AG04450 (cell line): ENCODE results near the gene GAS6. TPM values are rescaled to one million over a fixed set of nuclear protein-coding genes. Genes with fewer than 3 reads are reported as not detected.

Experiments
- CTCF ChIA-PET: fragments of 300-600, 350-600 bp; formaldehyde crosslinking; extraction: SDS; loops from one replicate; lab custom pipeline; 2022; ENCODE audit warnings: antibody characterized with exemption, inconsistent platforms; lab: Charles Lee
- POLR2A ChIA-PET: fragments of 350-600 bp; formaldehyde crosslinking; extraction: SDS; loops from one replicate; lab custom pipeline; 2021; ENCODE audit warnings: antibody characterized with exemption, inconsistent platforms; lab: Yijun Ruan, JAX
- DNase-seq: peaks from one replicate; pipeline ENCODE4 v3.0.0-alpha.2; 2011; ENCODE audit warnings: low read depth, low spot score
- H3K27ac ChIP-seq: one replicate; pipeline ENCODE4 v1.5.1; 2012; ENCODE audit warnings: low read depth, low read length, control low read depth
- H3K27me3 ChIP-seq: one replicate; pipeline ENCODE4 v1.6.0; 2012; ENCODE audit warnings: low read length; ENCODE audit not compliant: control insufficient read depth, insufficient read depth
- H3K4me3 ChIP-seq: 2 replicates; pipeline ENCODE4 v1.5.1; 2011; ENCODE audit warnings: mild to moderate bottlenecking, low read depth, low read length, control low read depth
- H3K9me3 ChIP-seq: 2 replicates; pipeline ENCODE4 v1.5.1; 2012; ENCODE audit warnings: low read length; ENCODE audit not compliant: control insufficient read depth, insufficient read depth
- CTCF ChIP-seq: IDR thresholded peaks from 2 replicates; pipeline ENCODE4 v1.5.1; 2011; ENCODE audit warnings: low read depth, low read length, control low read depth, inconsistent platforms
- polyA plus RNA-seq: library from polyadenylated mRNA; depleted of rRNA; stranded (reverse); fragments of >200 nt; gene quantifications from 2 replicates; pipeline ENCODE4 v1.2.3, GENCODE V29; 2011

GAS6 gene
- polyA plus RNA-seq, 1 experiment = 356 TPM

GRCh38 chr13:113820813-113821651 lies 42.8 kb downstream of the GAS6 start:
- ChIA-PET POLR2A (interaction anchor here (0.6 to 2.3 kb wide), 8 partner anchors 16 to 298 kb away, joined by 3 to 18 read pairs (median 6); no protein-coding TSS in a partner anchor), CTCF (interaction anchor here (1.1 kb wide), 1 partner anchor 125 kb away, joined by 3 read pairs; no protein-coding TSS in a partner anchor)
- H3K4me3 ChIP-seq = peak overlapping the region; percentile 22; the same call in 1 of the 2 replicates
- no peaks in the 10 kb centered on the region for H3K27me3 ChIP-seq
- H3K27ac ChIP-seq = peak overlapping the region; percentile 89
- DNase-seq = peak; percentile 97
- no peak for TF ChIP-seq CTCF
- no peaks in the 10 kb centered on the region; the same call in 1 of the 2 replicates for H3K9me3 ChIP-seq

DNA sequence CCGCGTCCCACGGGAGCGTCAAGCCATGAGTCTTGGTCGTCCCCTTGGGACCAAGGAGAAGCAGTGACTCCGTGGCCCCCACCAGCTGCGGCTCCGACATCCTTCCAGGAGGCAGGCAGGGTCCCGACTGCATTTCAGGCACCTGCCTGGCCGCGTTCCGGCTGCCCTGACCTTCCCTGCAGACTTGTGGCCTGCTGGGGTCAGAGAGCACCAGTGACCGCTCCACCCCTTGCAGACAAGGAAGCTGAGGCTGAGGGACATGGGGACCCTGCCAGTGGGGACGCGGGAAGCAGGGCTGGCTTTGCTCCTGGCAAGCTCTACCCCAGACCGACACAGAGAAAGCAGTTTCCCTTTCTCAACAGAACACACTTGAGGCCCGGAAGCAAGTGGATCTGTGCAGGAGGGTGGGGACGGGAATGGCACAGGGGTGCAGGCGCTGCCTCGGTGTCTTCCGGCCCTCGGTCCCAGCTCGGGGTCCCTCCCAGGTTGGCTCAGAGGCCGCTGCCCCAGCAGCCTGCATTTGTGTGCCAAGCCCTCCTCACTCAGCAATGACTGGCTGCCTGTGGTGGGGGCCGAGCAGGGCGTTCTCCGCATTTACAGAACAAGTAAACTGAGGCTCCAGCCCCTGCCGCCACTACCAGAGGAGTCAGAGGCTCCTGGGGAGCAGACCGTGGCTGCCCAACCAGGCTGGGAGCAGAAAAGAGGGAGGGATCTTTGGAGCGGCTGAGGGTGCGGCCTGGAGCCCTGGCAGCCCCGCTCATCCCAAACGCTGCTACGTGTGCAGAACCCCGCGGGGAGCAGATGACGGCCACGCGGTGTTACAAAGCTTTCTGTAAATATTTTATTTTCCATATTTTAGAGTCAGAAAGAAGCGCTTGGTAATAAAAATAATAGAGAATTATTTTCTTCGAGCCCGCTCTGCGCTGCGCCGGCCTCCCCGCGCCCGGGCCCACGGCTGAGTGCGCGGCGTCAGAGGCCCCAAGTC lies 43.9 kb downstream of the GAS6 start:
- POLR2A ChIA-PET = interaction anchor here (1.7 to 2.3 kb wide), 2 partner anchors 17 to 245 kb away, joined by 6 to 18 read pairs; no protein-coding TSS in a partner anchor
- CTCF ChIA-PET = no interaction called here
- no peaks in the 10 kb centered on the region; the same call in 1 of the 2 replicates for H3K9me3 ChIP-seq
- TF ChIP-seq CTCF = no peak
- no peak overlapping the region for H3K4me3 ChIP-seq
- H3K27me3 ChIP-seq = no peaks in the 10 kb centered on the region
- DNase-seq = no peak
- H3K27ac ChIP-seq = peak overlapping the region; percentile 89

GRCh38 chr13:113819341-113819730 lies 44.5 kb downstream of the GAS6 start:
- no peak for TF ChIP-seq CTCF
- ChIA-PET CTCF (no interaction called here), POLR2A (no interaction called here)
- no peaks in the 10 kb centered on the region; the same call in 1 of the 2 replicates for H3K9me3 ChIP-seq
- H3K27me3 ChIP-seq = no peaks in the 10 kb centered on the region
- DNase-seq = no peak
- no peak overlapping the region for H3K4me3 ChIP-seq
- no peak overlapping the region for H3K27ac ChIP-seq

DNA sequence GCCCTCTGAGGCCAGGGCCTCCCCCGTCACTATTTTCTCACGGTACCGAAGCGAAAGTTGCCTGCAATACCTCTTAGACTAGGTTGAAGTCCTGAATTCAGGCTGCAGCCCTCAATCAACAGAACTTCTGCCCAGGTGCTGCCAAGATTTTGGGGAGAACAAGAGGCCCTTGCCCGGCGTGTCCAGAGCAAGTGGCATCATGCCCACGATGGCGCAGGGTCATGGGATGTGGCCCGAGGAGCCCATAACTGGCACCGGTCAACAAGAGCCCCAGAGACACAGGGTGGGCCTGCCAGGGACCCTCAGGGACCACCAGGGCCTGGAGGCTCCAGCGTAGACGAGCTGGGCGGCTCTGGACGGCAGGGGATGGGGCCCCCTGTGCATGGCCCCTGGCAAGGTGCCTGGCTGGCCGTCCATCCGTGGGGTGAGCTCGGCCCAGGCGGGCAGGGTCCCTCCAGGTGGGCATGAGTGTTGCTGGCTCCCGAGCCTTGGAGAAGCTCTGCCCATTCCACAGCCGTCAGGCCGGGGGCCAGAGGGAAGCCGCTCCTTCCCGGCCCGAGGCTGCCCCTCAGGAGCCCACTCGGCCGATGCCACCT lies 45.1 kb downstream of the GAS6 start:
- Histone ChIP-seq H3K27ac (no peak overlapping the region), H3K4me3 (no peak overlapping the region), H3K27me3 (no peaks in the 10 kb centered on the region), H3K9me3 (no peaks in the 10 kb centered on the region; the same call in 1 of the 2 replicates)
- no peak for TF ChIP-seq CTCF
- ChIA-PET CTCF (no interaction called here), POLR2A (no interaction called here)
- DNase-seq = no peak
